SK-N-MC (cell line): ENCODE measurements around the gene VWA8.

Source experiments
- EZH2 ChIP-seq: fragments of 200-600 bp; sonication (generic); IDR thresholded peaks from one replicate; pipeline ENCODE4 v1.6.1; 2017; ENCODE audit warnings: antibody characterized with exemption
- FOXP2 ChIP-seq: optimal IDR thresholded peaks from 2 replicates; pipeline ENCODE3; 2011; ENCODE audit warnings: mild to moderate bottlenecking, moderate library complexity; ENCODE audit not compliant: insufficient read depth; ENCODE audit errors: extremely low read length, control extremely low read depth
- POLR2AphosphoS5 ChIP-seq: IDR thresholded peaks from 2 replicates; pipeline ENCODE4 v1.6.1; 2012; ENCODE audit warnings: mild to moderate bottlenecking, low read depth, low read length, borderline replicate concordance

DNA sequence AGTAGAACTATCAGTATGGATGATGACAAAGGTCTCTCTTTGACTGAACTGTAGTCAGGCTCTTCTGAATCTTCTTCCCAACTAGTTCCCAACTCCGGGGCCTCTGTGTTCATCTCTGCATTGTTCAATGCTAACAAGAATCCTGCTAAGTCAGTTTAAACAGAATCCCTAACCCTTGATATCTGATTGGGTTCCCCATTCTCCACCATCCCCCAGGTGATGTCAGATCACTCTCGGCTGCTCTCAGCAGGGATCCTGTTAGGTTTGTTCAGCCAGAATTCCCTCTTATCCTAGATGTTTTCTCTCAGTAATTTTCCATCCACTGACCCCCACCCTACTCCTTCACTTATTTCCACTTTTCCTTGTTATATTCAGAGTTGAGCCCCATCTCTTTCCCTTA is 280.0 kb downstream of the VWA8 start:
- no peak for TF ChIP-seq POLR2AphosphoS5
- no peak for TF ChIP-seq EZH2
- no peak for TF ChIP-seq FOXP2
